Eye (tissue), 1 donor: ENCODE data around the gene PRRG4.
"Not testable (repeated sequence)": the region's sequence is repeated elsewhere in the genome, so short reads cannot be mapped to it uniquely, and the experiment has no call there.

Experiments used
- DNase-seq: peaks from one replicate; pipeline ENCODE4 v3.0.0-alpha.2; 2015

Gene PRRG4

GRCh38 chr11:32831221-32831620, 1.5 kb downstream of the PRRG4 start:
- DNase-seq = no peak

GRCh38 chr11:32833921-32834320, 4.2 kb downstream of the PRRG4 start:
- DNase-seq = no peak

- no peak for DNase-seq
Observed at GRCh38 chr11:32836946-32837345, 7.2 kb downstream of the PRRG4 start.

- DNase-seq = no peak
Observed at GRCh38 chr11:32838505-32839274, 9.0 kb downstream of the PRRG4 start.

GRCh38 chr11:32839308-32839707, 9.6 kb downstream of the PRRG4 start:
- no peak for DNase-seq

GRCh38 chr11:32840587-32840986, 10.9 kb downstream of the PRRG4 start:
- no peak for DNase-seq

GRCh38 chr11:32843544-32843943, 13.8 kb downstream of the PRRG4 start:
- DNase-seq = no peak

- no peak for DNase-seq
Observed at GRCh38 chr11:32847511-32847910, 17.8 kb downstream of the PRRG4 start.

GRCh38 chr11:32849761-32850160, 20.0 kb downstream of the PRRG4 start:
- DNase-seq = no peak

- DNase-seq = no peak
Observed at GRCh38 chr11:32851251-32851650, 21.5 kb downstream of the PRRG4 start.

- DNase-seq = no peak
Observed at GRCh38 chr11:32852207-32852606, 22.5 kb downstream of the PRRG4 start.

GRCh38 chr11:32855601-32856000, 25.9 kb downstream of the PRRG4 start:
- peak; percentile 6 for DNase-seq

- DNase-seq = no peak
Observed at GRCh38 chr11:32858731-32859130, 29.0 kb downstream of the PRRG4 start.

- no peak for DNase-seq
Observed at GRCh38 chr11:32861850-32862577, 32.3 kb downstream of the PRRG4 start.

- DNase-seq = no peak
Observed at GRCh38 chr11:32864555-32864954, 34.8 kb downstream of the PRRG4 start.

GRCh38 chr11:32868752-32869151, 39.0 kb downstream of the PRRG4 start:
- not testable (repeated sequence) for DNase-seq

- no peak for DNase-seq
Observed at GRCh38 chr11:32870676-32871075, 40.9 kb downstream of the PRRG4 start.

- no peak for DNase-seq
Observed at GRCh38 chr11:32874132-32874531, 44.4 kb downstream of the PRRG4 start.

GRCh38 chr11:32881286-32881685, 51.6 kb downstream of the PRRG4 start:
- no peak for DNase-seq

GRCh38 chr11:32883421-32883820, 53.7 kb downstream of the PRRG4 start:
- DNase-seq = no peak

- no peak for DNase-seq
Observed at GRCh38 chr11:32884023-32884422, 54.3 kb downstream of the PRRG4 start.

GRCh38 chr11:32884770-32885384, 55.1 kb downstream of the PRRG4 start:
- DNase-seq = peak; percentile 30

- DNase-seq = no peak
Observed at GRCh38 chr11:32885556-32885955, 55.8 kb downstream of the PRRG4 start.

- no peak for DNase-seq
Observed at GRCh38 chr11:32886180-32886579, 56.5 kb downstream of the PRRG4 start.
